Activated T-cell treated with anti-CD3 and anti-CD28 coated beads, Interleukin-2, amount 50 U/mL, for 4 hours (primary cell): ENCODE data around the gene GGCT. TPM values are rescaled to one million over a fixed set of nuclear protein-coding genes. Genes with fewer than 3 reads are reported as not detected.

Experiments used
- ATAC-seq, 2 donors: fragments of 200-7000 bp; cut with Tn5 transposase; one replicate each; pipeline ENCODE4 v1.10.0; 2021
- DNase-seq: peaks from one replicate; pipeline ENCODE4 v3.0.0-alpha.2; 2020
- H3K27me3 Mint-ChIP-seq: one replicate; pipeline ENCODE4 v1.8.0; 2021; ENCODE audit warnings: low read depth, mixed read lengths
- H3K36me3 Mint-ChIP-seq: one replicate; pipeline ENCODE4 v1.8.0; 2022; ENCODE audit warnings: mixed read lengths; ENCODE audit not compliant: insufficient read depth
- H3K4me1 Mint-ChIP-seq: one replicate; pipeline ENCODE4 v1.8.0; 2021; ENCODE audit warnings: low read depth, mixed read lengths
- H3K4me3 Mint-ChIP-seq: one replicate; pipeline ENCODE4 v1.8.0; 2021; ENCODE audit warnings: mild to moderate bottlenecking, moderate library complexity, mixed read lengths
- H3K9me3 Mint-ChIP-seq: one replicate; pipeline ENCODE4 v1.8.0; 2021; ENCODE audit warnings: mixed read lengths
- total RNA-seq, 3 donors: library from RNA; stranded (reverse); gene quantifications; one replicate each; pipeline ENCODE4 v1.2.1, GENCODE V29; 2021

GGCT gene
- total RNA-seq, 3 donors from 2014 or later, result 66.0 to 75.5 (median 67.5) TPM

- no peak for ATAC-seq
- Mint-ChIP-seq H3K36me3 (peaks cover 6% of the 10 kb centered on the region), H3K9me3 (no peaks in the 10 kb centered on the region), H3K27me3 (no peaks in the 10 kb centered on the region), H3K4me3 (no peak overlapping the region), H3K4me1 (peaks cover 67% of the 10 kb centered on the region)
- DNase-seq, result no peak
These were observed 36.6 kb downstream of the GGCT start for GRCh38 chr7:30468041-30468440.

- H3K9me3 Mint-ChIP-seq, result no peaks in the 10 kb centered on the region
- ATAC-seq (no peak), DNase-seq (no peak)
- H3K27me3 Mint-ChIP-seq, result no peaks in the 10 kb centered on the region
- peaks cover 4% of the 10 kb centered on the region for H3K36me3 Mint-ChIP-seq
- H3K4me1 Mint-ChIP-seq, result peaks cover 59% of the 10 kb centered on the region
- no peak overlapping the region for H3K4me3 Mint-ChIP-seq
These were observed 37.4 kb downstream of the GGCT start for GRCh38 chr7:30467271-30467670.

- H3K4me1 Mint-ChIP-seq, result peaks cover 49% of the 10 kb centered on the region
- DNase-seq, result no peak
These were observed 38.4 kb downstream of the GGCT start for GRCh38 chr7:30466266-30466665.

GRCh38 chr7:30465811-30466180, 38.8 kb downstream of the GGCT start:
- DNase-seq (no peak), ATAC-seq (no peak)
- Mint-ChIP-seq H3K4me1 (peaks cover 45% of the 10 kb centered on the region), H3K36me3 (peaks cover 4% of the 10 kb centered on the region), H3K9me3 (no peaks in the 10 kb centered on the region), H3K27me3 (no peaks in the 10 kb centered on the region), H3K4me3 (no peak overlapping the region)

More at GRCh38 chr7:30466266-30466665, 38.4 kb downstream of the GGCT start:
- peaks cover 4% of the 10 kb centered on the region for H3K36me3 Mint-ChIP-seq
- no peaks in the 10 kb centered on the region for H3K27me3 Mint-ChIP-seq
- no peak overlapping the region for H3K4me3 Mint-ChIP-seq
- H3K9me3 Mint-ChIP-seq, result no peaks in the 10 kb centered on the region
- ATAC-seq, result no peak

GRCh38 chr7:30465046-30465810, 39.4 kb downstream of the GGCT start:
- DNase-seq, result no peak
- no peak for ATAC-seq
- no peak overlapping the region for H3K4me3 Mint-ChIP-seq
- peaks cover 39% of the 10 kb centered on the region for H3K4me1 Mint-ChIP-seq
- peaks cover 6% of the 10 kb centered on the region for H3K36me3 Mint-ChIP-seq
- H3K9me3 Mint-ChIP-seq, result no peaks in the 10 kb centered on the region
- no peaks in the 10 kb centered on the region for H3K27me3 Mint-ChIP-seq

- H3K4me3 Mint-ChIP-seq, result no peak overlapping the region
- H3K36me3 Mint-ChIP-seq, result peaks cover 7% of the 10 kb centered on the region
- no peak for ATAC-seq
- DNase-seq, result no peak
- H3K9me3 Mint-ChIP-seq, result no peaks in the 10 kb centered on the region
- peaks cover 32% of the 10 kb centered on the region for H3K4me1 Mint-ChIP-seq
- no peaks in the 10 kb centered on the region for H3K27me3 Mint-ChIP-seq
These were observed 40.4 kb downstream of the GGCT start for GRCh38 chr7:30464231-30464671.

- Mint-ChIP-seq H3K36me3 (peaks cover 7% of the 10 kb centered on the region), H3K27me3 (no peaks in the 10 kb centered on the region), H3K9me3 (no peaks in the 10 kb centered on the region), H3K4me1 (peaks cover 29% of the 10 kb centered on the region), H3K4me3 (no peak overlapping the region)
- ATAC-seq (no peak), DNase-seq (no peak)
These were observed 41.1 kb downstream of the GGCT start for GRCh38 chr7:30463405-30464145.

- peaks cover 12% of the 10 kb centered on the region for H3K36me3 Mint-ChIP-seq
- H3K4me3 Mint-ChIP-seq, result no peak overlapping the region
- no peaks in the 10 kb centered on the region for H3K9me3 Mint-ChIP-seq
- no peak for ATAC-seq
- DNase-seq, result no peak
- no peaks in the 10 kb centered on the region for H3K27me3 Mint-ChIP-seq
- peaks cover 19% of the 10 kb centered on the region for H3K4me1 Mint-ChIP-seq
These were observed 42.5 kb downstream of the GGCT start for GRCh38 chr7:30462179-30462578.

- no peaks in the 10 kb centered on the region for H3K9me3 Mint-ChIP-seq
- peaks cover 12% of the 10 kb centered on the region for H3K4me1 Mint-ChIP-seq
- no peak for ATAC-seq
- no peaks in the 10 kb centered on the region for H3K27me3 Mint-ChIP-seq
- no peak for DNase-seq
- H3K36me3 Mint-ChIP-seq, result peaks cover 16% of the 10 kb centered on the region
- no peak overlapping the region for H3K4me3 Mint-ChIP-seq
These were observed 44.4 kb downstream of the GGCT start for GRCh38 chr7:30460246-30460633.

- Mint-ChIP-seq H3K36me3 (peaks cover 16% of the 10 kb centered on the region), H3K9me3 (no peaks in the 10 kb centered on the region), H3K4me1 (peaks cover 9% of the 10 kb centered on the region), H3K27me3 (no peaks in the 10 kb centered on the region), H3K4me3 (no peak overlapping the region)
- DNase-seq, result no peak
- no peak for ATAC-seq
These were observed 44.9 kb downstream of the GGCT start for GRCh38 chr7:30459591-30460245.

- Mint-ChIP-seq H3K4me1 (no peaks in the 10 kb centered on the region), H3K4me3 (no peak overlapping the region), H3K27me3 (no peaks in the 10 kb centered on the region), H3K9me3 (no peaks in the 10 kb centered on the region), H3K36me3 (peaks cover 20% of the 10 kb centered on the region)
- DNase-seq (no peak), ATAC-seq (no peak)
These were observed 46.3 kb downstream of the GGCT start for GRCh38 chr7:30458311-30458710.

- Mint-ChIP-seq H3K4me1 (no peaks in the 10 kb centered on the region), H3K36me3 (peaks cover 21% of the 10 kb centered on the region), H3K27me3 (no peaks in the 10 kb centered on the region), H3K9me3 (no peaks in the 10 kb centered on the region), H3K4me3 (no peak overlapping the region)
- DNase-seq, result no peak
- no peak for ATAC-seq
These were observed 50.7 kb downstream of the GGCT start for GRCh38 chr7:30453921-30454320.

GRCh38 chr7:30453016-30453415, 51.6 kb downstream of the GGCT start:
- Mint-ChIP-seq H3K9me3 (no peaks in the 10 kb centered on the region), H3K4me1 (no peaks in the 10 kb centered on the region), H3K27me3 (no peaks in the 10 kb centered on the region), H3K4me3 (no peak overlapping the region), H3K36me3 (peaks cover 19% of the 10 kb centered on the region)
- DNase-seq, result no peak
- no peak for ATAC-seq

GRCh38 chr7:30452280-30452930, 52.2 kb downstream of the GGCT start:
- DNase-seq, result no peak
- Mint-ChIP-seq H3K36me3 (peaks cover 19% of the 10 kb centered on the region), H3K4me1 (no peaks in the 10 kb centered on the region), H3K9me3 (no peaks in the 10 kb centered on the region), H3K27me3 (no peaks in the 10 kb centered on the region), H3K4me3 (no peak overlapping the region)
- no peak for ATAC-seq
